ENCODE measurements around the gene CPEB4.

DNA sequence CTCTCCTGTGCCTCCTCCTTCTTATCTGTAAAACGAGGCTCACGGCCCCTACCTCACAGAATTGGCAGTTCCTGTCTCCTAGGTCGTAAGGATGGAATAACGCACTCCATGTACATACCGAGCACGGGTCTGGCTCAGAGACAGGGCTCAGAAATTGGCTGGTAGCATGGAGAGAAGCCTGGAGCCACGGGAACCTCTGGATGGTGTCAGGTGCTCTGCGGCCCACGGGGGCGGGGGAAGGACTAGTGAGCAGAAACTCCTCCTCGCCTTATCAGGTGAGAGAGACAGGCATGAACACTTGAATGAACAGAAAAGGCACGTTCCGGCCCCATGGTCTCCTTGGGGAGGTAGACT lies 85.4 kb downstream of the CPEB4 start:
- TF ChIP-seq POLR2AphosphoS5 (IDR thresholded peaks at IDR 0.05; ENCODE audit: borderline replicate concordance, low read depth, low read length) (no peak), EZH2 (IDR thresholded peaks at IDR 0.05) (no peak), FOXP2 (optimal IDR thresholded peaks at IDR 0.05; ENCODE audit: control extremely low read depth, extremely low read length, insufficient read depth) (no peak)
